Panc1 (cell line): ENCODE results near the gene RUNX1.

Experiments used
- CTCF ChIP-seq: fragments of 450-650 bp; IDR thresholded peaks from 2 replicates; pipeline ENCODE4 v1.5.1; 2017; ENCODE audit warnings: mild to moderate bottlenecking
- TCF7L2 ChIP-seq: IDR thresholded peaks from 2 replicates; pipeline ENCODE4 v1.6.1; 2011; ENCODE audit warnings: mild to moderate bottlenecking, low read depth, low read length, inconsistent platforms

- no peak for TF ChIP-seq CTCF
- TF ChIP-seq TCF7L2: no peak
Observed at GRCh38 chr21:34782506-34783360, 266.4 kb downstream of the RUNX1 start.
